Ishikawa (cell line): Measurements from ENCODE around the gene VPS16.

Experiments
- RAD21 ChIP-seq: IDR thresholded peaks from 2 replicates; pipeline ENCODE4 v1.6.1; 2012; ENCODE audit warnings: low read depth
- REST ChIP-seq: IDR thresholded peaks from 2 replicates; pipeline ENCODE4 v1.6.1; 2012; ENCODE audit warnings: low read depth, mild to moderate bottlenecking
- TAF1 ChIP-seq: IDR thresholded peaks from 2 replicates; pipeline ENCODE4 v1.6.1; 2012; ENCODE audit warnings: low read depth, mild to moderate bottlenecking
- YY1 ChIP-seq: IDR thresholded peaks from 2 replicates; pipeline ENCODE4 v1.6.1; 2012; ENCODE audit warnings: low read depth
- TF ChIP-seq, protein P1 (sequence below): IDR thresholded peaks from 2 replicates; pipeline ENCODE4 v1.6.1; 2012
- TF ChIP-seq, protein P2 (sequence below): IDR thresholded peaks from 2 replicates; pipeline ENCODE4 v1.6.1; 2012

GRCh38 chr20:2816030-2816582 is 24.4 kb upstream of the VPS16 start, which contains the start of gene TMEM239:
- TF ChIP-seq TAF1 (no peak), YY1 (no peak), REST (no peak), RAD21 (no peak)
- TF ChIP-seq, protein P1, sequence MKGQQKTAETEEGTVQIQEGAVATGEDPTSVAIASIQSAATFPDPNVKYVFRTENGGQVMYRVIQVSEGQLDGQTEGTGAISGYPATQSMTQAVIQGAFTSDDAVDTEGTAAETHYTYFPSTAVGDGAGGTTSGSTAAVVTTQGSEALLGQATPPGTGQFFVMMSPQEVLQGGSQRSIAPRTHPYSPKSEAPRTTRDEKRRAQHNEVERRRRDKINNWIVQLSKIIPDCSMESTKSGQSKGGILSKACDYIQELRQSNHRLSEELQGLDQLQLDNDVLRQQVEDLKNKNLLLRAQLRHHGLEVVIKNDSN: no peak
- TF ChIP-seq, protein P2, sequence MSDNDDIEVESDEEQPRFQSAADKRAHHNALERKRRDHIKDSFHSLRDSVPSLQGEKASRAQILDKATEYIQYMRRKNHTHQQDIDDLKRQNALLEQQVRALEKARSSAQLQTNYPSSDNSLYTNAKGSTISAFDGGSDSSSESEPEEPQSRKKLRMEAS: no peak
